ENCODE results near the gene ZDHHC1. TPM values are rescaled to one million over a fixed set of nuclear protein-coding genes. Genes with fewer than 3 reads are reported as not detected.

ZDHHC1 gene
- total and polyA plus RNA-seq, 8 donors = 14.4 to 24.1 (median 17.9) TPM

DNA sequence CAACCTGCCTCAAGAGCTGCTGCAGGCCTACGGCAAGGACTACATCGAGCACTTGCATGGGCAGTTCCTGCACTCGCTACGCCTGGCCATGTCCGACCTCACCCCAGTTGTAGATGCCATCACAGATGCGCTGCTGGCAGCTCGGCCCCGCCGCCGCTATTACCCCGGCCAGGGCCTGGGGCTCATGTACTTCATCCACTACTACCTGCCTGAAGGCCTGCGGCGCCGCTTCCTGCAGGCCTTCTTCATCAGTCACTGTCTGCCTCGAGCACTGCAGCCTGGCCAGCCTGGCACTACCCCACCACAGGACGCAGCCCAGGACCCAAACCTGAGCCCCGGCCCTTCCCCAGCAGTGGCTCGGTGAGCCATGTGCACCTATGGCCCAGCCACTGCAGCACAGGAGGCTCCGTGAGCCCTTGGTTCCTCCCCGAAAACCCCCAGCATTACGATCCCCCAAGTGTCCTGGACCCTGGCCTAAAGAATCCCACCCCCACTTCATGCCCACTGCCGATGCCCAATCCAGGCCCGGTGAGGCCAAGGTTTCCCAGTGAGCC lies 20.4 kb upstream of the ZDHHC1 start:
- no peak overlapping the region for H3K27ac ChIP-seq
- H3K9me3 ChIP-seq = no peaks in the 10 kb centered on the region
- H3K4me1 ChIP-seq = peaks cover 5 to 26% of the 10 kb centered on the region in 2 donors
- H3K4me3 ChIP-seq = no peak overlapping the region
- intact Hi-C loops (cut with DNase I) = no loop called here
- DNase-seq (no peak), ATAC-seq (no peak)
- TF ChIP-seq, protein P1, sequence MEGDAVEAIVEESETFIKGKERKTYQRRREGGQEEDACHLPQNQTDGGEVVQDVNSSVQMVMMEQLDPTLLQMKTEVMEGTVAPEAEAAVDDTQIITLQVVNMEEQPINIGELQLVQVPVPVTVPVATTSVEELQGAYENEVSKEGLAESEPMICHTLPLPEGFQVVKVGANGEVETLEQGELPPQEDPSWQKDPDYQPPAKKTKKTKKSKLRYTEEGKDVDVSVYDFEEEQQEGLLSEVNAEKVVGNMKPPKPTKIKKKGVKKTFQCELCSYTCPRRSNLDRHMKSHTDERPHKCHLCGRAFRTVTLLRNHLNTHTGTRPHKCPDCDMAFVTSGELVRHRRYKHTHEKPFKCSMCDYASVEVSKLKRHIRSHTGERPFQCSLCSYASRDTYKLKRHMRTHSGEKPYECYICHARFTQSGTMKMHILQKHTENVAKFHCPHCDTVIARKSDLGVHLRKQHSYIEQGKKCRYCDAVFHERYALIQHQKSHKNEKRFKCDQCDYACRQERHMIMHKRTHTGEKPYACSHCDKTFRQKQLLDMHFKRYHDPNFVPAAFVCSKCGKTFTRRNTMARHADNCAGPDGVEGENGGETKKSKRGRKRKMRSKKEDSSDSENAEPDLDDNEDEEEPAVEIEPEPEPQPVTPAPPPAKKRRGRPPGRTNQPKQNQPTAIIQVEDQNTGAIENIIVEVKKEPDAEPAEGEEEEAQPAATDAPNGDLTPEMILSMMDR (IDR thresholded peaks at IDR 0.05) = no peak
- H3K36me3 ChIP-seq = peaks cover 0 to 64% of the 10 kb centered on the region in 2 donors
- peaks cover 0 to 6% of the 10 kb centered on the region in 2 donors for H3K27me3 ChIP-seq

DNA sequence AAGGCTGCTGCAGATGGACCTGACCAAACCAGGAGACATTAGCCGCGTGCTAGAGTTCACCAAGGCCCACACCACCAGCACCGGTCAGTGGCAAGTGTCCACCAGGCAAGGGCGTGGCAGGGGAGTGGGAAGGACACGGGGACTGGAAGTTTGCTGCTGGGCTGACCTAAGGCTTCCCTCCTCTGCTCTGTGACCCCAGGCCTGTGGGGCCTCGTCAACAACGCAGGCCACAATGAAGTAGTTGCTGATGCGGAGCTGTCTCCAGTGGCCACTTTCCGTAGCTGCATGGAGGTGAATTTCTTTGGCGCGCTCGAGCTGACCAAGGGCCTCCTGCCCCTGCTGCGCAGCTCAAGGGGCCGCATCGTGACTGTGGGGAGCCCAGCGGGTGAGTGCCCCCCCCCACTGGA lies 19.5 kb upstream of the ZDHHC1 start:
- no peak overlapping the region for H3K27ac ChIP-seq
- intact Hi-C loops (cut with DNase I) = no loop called here

DNA sequence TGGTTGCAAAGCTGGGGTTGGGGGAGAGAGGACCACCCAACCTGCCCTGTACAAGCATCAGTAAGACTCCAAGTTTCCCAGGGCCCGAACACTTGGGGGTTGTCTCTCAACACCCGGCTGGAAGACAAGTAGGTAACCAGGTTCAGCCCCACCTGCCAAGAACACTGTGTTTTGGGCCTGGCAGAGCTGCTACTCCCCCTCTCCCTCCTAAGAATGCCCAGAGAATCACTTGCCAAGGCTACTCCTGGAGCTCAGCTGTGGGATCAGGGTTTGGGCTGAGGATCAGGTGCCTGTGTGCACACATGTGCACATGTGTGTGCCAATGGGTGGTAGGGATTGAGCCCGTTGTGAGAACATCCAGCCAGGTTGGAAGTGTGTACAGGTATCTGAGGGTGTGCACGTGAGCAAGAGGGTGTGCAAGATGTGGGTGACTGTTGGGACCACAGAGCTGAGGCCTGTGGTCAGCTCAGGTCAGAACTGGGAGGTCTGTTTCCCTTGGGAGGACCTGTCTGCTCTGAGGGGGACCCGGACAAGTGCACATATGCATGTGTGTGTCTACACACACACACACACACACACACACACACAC lies 16.9 kb upstream of the ZDHHC1 start:
- Histone ChIP-seq H3K4me3 (no peak overlapping the region), H3K9me3 (no peaks in the 10 kb centered on the region), H3K27ac (no peak overlapping the region), H3K4me1 (peaks cover 18 to 41% of the 10 kb centered on the region in 2 donors), H3K36me3 (peaks cover 0 to 29% of the 10 kb centered on the region in 2 donors), H3K27me3 (peaks cover 13 to 40% of the 10 kb centered on the region in 2 donors)
- DNase-seq (no peak), ATAC-seq (no peak)
- intact Hi-C loops (cut with DNase I) = no loop called here
- TF ChIP-seq, protein P1 (IDR thresholded peaks at IDR 0.05) = no peak

More for the DNA sequence above, 19.5 kb upstream of the ZDHHC1 start:
- Histone ChIP-seq H3K9me3 (no peaks in the 10 kb centered on the region), H3K4me3 (no peak overlapping the region), H3K36me3 (peaks cover 0 to 54% of the 10 kb centered on the region in 2 donors), H3K27me3 (peaks cover 0 to 15% of the 10 kb centered on the region in 2 donors), H3K4me1 (peaks cover 10 to 27% of the 10 kb centered on the region in 2 donors)
- TF ChIP-seq, protein P1 (IDR thresholded peaks at IDR 0.05) = no peak
- ATAC-seq = no peak
- no peak for DNase-seq

DNA sequence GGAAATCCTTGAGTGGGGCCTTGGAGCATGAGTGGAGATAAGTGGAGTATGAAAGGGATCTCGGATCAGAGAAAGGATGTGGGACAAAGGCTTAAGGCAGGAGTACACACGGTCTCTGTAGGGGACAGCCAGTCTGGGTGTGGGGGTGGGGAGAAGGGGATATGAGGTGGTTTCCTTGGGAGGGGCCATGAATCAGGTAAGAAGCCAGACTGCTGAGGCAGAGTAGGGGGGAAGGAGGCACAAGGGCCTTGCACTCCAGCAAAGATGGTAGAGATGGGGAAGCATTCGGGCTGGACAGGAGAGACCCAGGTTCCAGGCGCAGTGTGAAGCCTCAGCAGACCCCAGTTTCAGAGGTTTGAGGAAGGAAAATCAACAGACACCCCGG lies 16.2 kb upstream of the ZDHHC1 start:
- no peak overlapping the region for H3K27ac ChIP-seq
- DNase-seq (no peak), ATAC-seq (no peak)
- peaks cover 0 to 21% of the 10 kb centered on the region in 2 donors for H3K36me3 ChIP-seq
- peaks cover 13 to 46% of the 10 kb centered on the region in 2 donors for H3K27me3 ChIP-seq
- peaks cover 21 to 46% of the 10 kb centered on the region in 2 donors for H3K4me1 ChIP-seq
- H3K4me3 ChIP-seq = no peak overlapping the region
- no peaks in the 10 kb centered on the region for H3K9me3 ChIP-seq
- TF ChIP-seq, protein P1 (IDR thresholded peaks at IDR 0.05) = no peak
- intact Hi-C loops (cut with DNase I) = no loop called here

DNA sequence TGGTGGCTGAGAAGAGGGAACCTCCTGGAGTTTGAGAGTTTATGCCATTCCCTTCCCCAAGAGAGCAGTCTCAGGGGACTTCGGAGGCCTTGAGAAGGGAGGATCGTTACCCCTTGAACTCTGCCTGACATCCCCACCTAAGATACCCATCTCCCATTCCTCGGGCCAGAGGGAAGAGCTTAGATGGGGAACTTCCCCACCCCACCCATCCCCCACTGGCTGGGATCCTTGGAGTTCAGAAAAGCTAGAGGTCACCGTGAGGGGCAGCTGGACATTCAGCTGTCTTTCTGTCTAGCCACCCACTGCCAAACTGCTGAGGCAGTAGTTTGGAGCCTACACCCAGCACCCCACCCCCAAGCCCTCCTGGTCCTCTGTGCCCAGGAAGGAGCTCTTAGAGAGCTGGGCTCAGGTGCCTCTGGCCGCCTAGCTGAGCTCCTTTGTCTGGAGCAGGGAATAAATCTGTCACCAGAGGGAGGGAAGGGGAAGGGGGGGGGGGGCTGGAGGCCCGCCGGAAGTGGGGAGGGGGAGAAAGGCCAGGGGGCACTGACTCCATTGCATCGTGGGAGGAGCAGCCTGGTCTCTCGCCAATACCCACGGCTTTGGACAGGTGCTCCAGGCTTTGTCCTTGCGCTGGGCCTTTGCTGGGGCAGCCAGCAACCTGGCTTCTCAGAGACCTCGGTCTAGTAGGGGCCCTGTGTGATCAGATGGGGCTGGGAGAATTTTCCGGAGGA lies 15.7 kb upstream of the ZDHHC1 start:
- Histone ChIP-seq H3K9me3 (no peaks in the 10 kb centered on the region), H3K27me3 (peaks cover 13 to 46% of the 10 kb centered on the region in 2 donors), H3K4me3 (peak overlapping the region; percentile 33 to 48), H3K36me3 (peaks cover 0 to 16% of the 10 kb centered on the region in 2 donors), H3K4me1 (peaks cover 21 to 46% of the 10 kb centered on the region in 2 donors), H3K27ac (no peak overlapping the region)
- TF ChIP-seq, protein P1 (IDR thresholded peaks at IDR 0.05) = no peak
- DNase-seq (no peak), ATAC-seq (no peak)
- intact Hi-C loops (cut with DNase I) = no loop called here
